ENCODE results near the gene LRP10.
"Not testable (repeated sequence)": the region's sequence is repeated elsewhere in the genome, so short reads cannot be mapped to it uniquely, and the experiment has no call there.

Gene LRP10

DNA sequence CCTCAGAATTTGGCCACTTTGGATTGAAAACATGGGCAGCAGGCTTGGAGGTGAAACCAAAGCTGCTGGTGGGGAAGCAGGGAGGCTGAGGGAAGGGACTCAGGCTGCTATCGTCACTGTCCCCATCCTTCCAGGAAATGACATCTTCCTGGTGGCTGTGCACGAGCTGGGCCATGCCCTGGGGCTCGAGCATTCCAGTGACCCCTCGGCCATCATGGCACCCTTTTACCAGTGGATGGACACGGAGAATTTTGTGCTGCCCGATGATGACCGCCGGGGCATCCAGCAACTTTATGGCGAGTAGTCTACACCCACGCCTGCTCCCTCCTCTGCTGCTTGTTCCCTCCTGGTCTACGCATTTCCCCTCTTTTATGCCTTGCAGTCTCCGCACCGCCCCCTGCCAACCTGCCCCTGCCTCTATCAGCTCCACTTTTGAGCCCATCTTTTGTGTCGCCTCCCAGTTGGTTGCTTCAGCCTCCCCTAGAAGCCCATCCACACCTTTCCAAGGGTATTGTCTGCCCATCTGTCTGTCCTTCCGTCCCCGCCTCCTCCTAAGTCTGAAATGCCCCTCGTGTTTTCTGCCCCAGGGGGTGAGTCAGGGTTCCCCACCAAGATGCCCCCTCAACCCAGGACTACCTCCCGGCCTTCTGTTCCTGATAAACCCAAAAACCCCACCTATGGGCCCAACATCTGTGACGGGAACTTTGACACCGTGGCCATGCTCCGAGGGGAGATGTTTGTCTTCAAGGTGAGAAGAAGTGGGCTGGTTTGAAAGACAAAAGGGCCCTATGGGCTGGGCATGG lies 28.2 kb upstream of the LRP10 start:
- no peak for DNase-seq (ENCODE audit: low read depth)

DNA sequence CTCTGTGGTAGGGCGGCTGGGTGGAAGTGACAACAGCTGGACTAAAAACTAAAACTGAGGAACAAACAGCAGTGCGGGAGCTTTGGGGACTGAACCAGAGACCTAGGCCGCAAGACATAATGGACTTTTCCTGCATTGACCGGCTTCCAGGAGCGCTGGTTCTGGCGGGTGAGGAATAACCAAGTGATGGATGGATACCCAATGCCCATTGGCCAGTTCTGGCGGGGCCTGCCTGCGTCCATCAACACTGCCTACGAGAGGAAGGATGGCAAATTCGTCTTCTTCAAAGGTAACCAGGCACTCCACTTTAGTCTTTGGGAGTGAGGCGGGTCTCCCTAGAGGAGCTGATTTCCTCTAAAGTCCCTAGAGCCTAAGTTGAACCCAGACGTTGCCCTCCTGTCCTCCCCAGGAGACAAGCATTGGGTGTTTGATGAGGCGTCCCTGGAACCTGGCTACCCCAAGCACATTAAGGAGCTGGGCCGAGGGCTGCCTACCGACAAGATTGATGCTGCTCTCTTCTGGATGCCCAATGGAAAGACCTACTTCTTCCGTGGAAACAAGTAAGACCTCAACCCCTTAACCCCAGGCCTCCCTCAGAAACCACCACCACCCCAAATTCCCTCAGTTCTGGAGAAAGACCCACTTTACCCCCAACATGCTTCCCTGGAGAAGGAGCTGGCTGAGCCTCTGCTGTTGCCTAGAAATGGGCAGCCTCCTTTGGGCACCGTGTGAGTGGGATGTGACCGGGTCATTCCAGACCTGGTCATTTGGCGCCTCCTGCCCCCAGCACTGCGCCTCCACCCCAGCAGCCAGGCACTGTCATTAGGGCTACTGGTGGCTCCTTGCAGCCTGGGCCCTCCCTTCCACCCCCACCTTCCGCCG lies 27.1 kb upstream of the LRP10 start:
- no peak for DNase-seq (ENCODE audit: low read depth)

DNA sequence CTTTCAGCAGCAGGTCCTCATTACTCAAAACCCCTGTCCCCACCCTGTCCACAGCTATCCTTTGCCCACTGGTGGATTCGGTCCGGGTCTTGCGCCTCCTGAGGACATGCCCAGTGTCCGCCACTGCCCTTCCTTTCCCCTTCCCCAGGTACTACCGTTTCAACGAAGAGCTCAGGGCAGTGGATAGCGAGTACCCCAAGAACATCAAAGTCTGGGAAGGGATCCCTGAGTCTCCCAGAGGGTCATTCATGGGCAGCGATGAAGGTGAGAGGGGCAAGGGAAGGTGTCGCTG lies 26.5 kb upstream of the LRP10 start:
- DNase-seq (ENCODE audit: low read depth) = no peak

GRCh38 chr14:22845821-22846625 lies 25.5 kb upstream of the LRP10 start:
- DNase-seq (ENCODE audit: low read depth) = no peak

DNA sequence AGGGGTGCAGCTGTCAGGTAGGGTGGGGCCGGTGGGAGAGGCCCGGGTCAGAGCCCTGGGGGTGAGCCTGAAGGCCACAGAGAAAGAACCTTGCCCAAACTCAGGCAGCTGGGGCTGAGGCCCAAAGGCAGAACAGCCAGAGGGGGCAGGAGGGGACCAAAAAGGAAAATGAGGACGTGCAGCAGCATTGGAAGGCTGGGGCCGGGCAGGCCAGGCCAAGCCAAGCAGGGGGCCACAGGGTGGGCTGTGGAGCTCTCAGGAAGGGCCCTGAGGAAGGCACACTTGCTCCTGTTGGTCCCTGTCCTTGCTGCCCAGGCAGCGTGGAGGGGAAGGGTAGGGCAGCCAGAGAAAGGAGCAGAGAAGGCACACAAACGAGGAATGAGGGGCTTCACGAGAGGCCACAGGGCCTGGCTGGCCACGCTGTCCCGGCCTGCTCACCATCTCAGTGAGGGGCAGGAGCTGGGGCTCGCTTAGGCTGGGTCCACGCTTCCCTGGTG lies 24.7 kb upstream of the LRP10 start:
- no peak for DNase-seq (ENCODE audit: low read depth)

GRCh38 chr14:22847661-22848341 lies 23.7 kb upstream of the LRP10 start:
- peak; percentile 48 for DNase-seq (ENCODE audit: low read depth)

GRCh38 chr14:22848351-22849164 lies 23.0 kb upstream of the LRP10 start:
- DNase-seq (ENCODE audit: low read depth) = peak; percentile 93

- peak; percentile 83 for DNase-seq (ENCODE audit: low read depth)
These were observed 22.2 kb upstream of the LRP10 start for GRCh38 chr14:22849212-22849819.

DNA sequence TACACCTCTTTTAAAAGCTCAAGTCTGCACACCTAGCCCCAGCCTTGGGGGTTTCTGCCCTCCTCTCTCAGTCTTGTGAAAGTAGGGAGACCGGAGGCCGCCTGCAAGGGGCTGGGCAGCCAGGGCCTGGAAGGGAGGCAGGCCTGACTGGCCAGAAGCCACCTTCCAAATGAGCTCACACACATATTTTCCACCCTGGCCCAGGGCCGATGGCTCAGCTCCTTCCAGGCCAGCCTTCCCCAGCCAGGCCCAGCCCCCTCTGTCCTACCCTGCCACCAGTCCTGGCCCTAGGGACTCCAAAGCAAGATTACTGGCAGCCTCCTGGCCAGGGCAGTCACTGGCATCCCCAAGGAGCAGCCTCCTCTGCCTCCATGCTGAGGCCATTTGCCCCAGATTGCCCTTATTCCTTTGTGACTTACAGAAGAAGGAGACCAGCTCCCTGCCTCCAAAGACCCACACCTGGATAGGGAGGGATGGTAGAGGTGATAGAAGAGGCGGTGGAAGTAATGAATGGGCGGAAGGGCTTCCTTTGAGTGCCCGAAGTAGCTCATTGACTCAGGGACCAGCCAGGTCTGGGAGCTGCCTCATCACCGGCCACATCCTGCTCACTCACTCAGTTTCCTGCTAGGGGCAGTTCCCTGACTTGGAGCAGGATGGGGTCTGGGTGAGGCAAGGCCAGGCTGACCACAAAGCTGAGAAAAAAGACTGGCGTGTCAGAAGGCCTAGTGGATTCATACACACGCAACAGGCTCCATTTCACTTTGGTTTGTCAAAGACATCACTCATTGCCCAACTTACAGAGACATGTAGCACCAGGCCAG lies 20.4 kb upstream of the LRP10 start:
- peak; percentile 100 for DNase-seq (ENCODE audit: low read depth)

DNA sequence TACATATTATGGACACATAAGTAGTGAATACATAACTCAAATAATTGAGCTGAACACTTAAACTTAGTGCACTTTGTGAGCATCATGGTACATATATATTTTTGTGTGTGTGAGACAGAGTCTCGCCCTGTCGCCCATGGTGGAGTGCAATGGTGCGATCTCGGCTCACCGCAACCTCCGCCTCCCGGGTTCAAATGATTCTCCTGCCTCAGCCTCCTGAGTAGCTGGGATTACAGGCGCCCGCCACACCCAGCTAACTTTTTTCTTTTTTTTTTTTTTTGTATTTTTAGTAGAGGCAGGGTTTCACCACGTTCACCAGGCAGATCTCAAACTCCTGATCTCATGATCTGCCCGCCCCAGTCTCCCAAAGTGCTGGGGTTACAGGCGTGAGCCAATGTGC lies 19.4 kb upstream of the LRP10 start:
- not testable (repeated sequence) for DNase-seq (ENCODE audit: low read depth)

GRCh38 chr14:22852599-22852939 lies 19.0 kb upstream of the LRP10 start:
- no peak for DNase-seq (ENCODE audit: low read depth)

GRCh38 chr14:22852940-22853767 lies 18.4 kb upstream of the LRP10 start:
- DNase-seq (ENCODE audit: low read depth) = peak; percentile 66

GRCh38 chr14:22854296-22854695 lies 17.2 kb upstream of the LRP10 start:
- DNase-seq (ENCODE audit: low read depth) = not testable (repeated sequence)

DNA sequence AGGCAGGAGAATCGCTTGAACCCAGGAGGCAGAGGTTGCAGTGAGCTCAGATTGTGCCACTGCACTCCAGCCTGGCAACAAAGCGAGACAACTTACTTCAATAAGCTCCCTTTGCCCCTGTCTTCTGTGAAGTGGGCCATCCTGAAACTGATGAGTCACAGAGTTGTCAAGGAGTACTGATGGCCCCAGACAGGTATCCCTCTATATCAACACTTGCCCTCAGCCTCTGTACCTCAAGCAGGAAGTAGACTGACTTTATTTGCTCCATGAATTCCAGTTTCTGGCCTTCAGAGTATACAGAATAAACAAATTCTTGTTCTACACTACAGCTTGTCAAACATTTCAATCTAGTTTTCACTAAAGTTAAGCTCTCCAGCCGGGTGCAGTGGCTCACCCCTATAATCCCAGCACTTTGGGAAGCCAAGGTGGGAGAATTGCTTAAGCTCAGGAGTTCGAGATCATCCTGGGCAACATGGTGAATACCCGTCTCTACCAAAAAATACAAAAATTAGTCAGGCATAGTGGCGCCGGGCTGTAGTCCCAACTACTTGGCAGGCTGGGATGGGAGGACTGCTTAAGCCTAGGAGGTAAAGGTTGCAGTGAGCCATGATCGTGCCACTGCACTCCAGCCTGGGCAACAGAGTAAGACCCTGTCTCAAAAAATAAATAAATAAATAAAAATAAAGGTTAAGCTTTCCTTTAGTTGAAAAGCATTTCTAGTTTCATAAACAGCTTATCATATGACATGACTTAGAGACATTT lies 16.4 kb upstream of the LRP10 start:
- no peak for DNase-seq (ENCODE audit: low read depth)

DNA sequence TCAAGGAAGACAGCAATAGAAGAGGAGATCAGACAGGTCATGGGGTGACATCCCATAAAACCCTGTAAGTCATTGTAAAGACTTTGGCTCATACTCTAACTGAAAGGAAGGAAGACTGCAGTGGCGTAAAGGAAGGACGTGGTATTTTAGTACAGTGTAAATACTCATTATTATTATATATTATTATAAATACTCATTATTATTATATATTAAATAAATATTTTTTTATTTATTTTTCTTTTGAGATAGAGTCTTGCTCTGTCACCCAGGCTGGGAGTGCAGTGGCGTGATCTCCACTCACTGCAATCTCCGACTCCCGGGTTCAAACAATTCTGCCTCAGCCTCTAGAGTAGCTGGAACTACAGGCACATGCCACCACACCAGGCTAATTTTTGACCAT lies 15.1 kb upstream of the LRP10 start:
- DNase-seq (ENCODE audit: low read depth) = no peak

GRCh38 chr14:22860377-22860776 lies 11.2 kb upstream of the LRP10 start:
- not testable (repeated sequence) for DNase-seq (ENCODE audit: low read depth)

GRCh38 chr14:22861651-22862050 lies 9.9 kb upstream of the LRP10 start:
- DNase-seq (ENCODE audit: low read depth) = no peak

DNA sequence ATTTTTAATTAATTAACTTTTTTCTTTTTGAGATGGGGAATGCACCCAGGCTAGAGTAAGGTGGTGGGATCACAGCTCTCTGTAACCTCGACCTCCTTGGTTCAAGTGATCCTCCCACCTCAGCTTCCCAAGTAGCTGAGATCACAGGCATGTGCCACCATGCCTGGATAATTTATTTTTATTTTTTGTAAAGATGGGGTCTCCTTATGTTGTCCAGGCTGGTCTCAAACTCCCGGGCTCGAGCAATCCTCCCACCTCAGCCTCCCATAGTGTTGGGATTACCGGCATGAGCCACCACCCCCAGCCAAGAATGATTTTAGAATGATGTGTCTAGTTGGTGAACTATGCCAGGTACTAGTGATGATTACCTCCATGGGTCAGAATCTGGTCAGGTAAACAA lies 6.6 kb upstream of the LRP10 start:
- DNase-seq (ENCODE audit: low read depth) = no peak

Measured in stromal cell of bone marrow (primary cell).